ENCODE data around the gene CDH4.

DNA sequence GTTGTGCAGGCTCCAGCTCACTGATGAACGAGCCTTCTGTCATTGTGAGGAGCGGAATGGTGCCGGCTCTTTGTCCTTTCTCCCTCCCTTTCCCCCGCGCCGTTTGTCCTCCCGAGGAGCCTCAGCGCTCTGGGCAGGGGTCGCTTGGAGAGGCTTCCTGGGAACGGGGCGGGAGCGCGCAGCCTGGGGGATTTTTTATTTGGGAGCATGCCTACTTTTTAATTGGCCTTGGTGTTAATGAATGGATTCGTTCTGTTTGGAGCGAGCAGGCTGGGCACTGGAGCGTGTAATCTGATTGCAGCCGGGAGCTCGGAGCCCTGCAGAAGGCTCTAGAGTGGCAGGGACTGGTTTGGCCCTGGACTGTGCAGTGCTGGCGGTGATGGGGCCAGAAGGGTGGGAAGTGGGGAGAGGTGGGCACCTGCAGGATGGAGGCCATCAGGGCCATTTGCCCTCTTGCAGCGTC is 118.8 kb downstream of the CDH4 start:
- TF ChIP-seq CTCF (IDR thresholded peaks at IDR 0.05): no peak
- TF ChIP-seq REST (IDR thresholded peaks at IDR 0.05; ENCODE audit: insufficient read depth in 1 of 2, low read depth in 2 of 2, low read length in 1 of 2): no peak
